SU-DHL-6 (cell line): ENCODE results near the gene DLL4.

Source experiments
- CTCF ChIP-seq: fragments of 200-600 bp; sonication (generic); IDR thresholded peaks from one replicate; pipeline ENCODE4 v1.5.1; 2017; ENCODE audit warnings: antibody characterized with exemption, mild to moderate bottlenecking, low read length, moderate library complexity; ENCODE audit not compliant: insufficient read depth, poor library complexity, severe bottlenecking
- EZH2phosphoT487 ChIP-seq: fragments of 200-600 bp; sonication (generic), shearing (Covaris generic); conservative IDR thresholded peaks from 2 replicates; pipeline ENCODE4 v1.6.1; 2018; ENCODE audit warnings: mild to moderate bottlenecking, antibody characterized with exemption, low read length, moderate library complexity, mixed read lengths

GRCh38 chr15:40889112-40889511, 40.0 kb upstream of the DLL4 start:
- TF ChIP-seq CTCF (no peak), EZH2phosphoT487 (no peak)
